ENCODE measurements around the gene ADARB1.

GRCh38 chr21:45136927-45137611 lies 62.7 kb downstream of the ADARB1 start:
- TF ChIP-seq RFX5 (IDR thresholded peaks at IDR 0.05; ENCODE audit: borderline replicate concordance, low read depth, low read length) (no peak), POLR2A (IDR thresholded peaks at IDR 0.05; ENCODE audit: control extremely low read depth in 1 of 2, low read depth in 2 of 2, low read length in 2 of 2) (no peak), TAF1 (IDR thresholded peaks at IDR 0.05; ENCODE audit: low read depth, low read length) (no peak), MAFK (IDR thresholded peaks at IDR 0.05; ENCODE audit: low read depth, low read length) (no peak), POLR2AphosphoS5 (IDR thresholded peaks at IDR 0.05; ENCODE audit: low read depth, low read length) (no peak)

All from H1 (cell line).